H9 (cell line): Measurements from ENCODE around the gene SCN4A. TPM values are rescaled to one million over a fixed set of nuclear protein-coding genes. Genes with fewer than 3 reads are reported as not detected.

Experiments used
- DNase-seq: peaks from one replicate; pipeline ENCODE4 v3.0.0-alpha.2; 2017
- H2AFZ ChIP-seq: one replicate; pipeline ENCODE4 v1.6.1; 2013; ENCODE audit warnings: mild to moderate bottlenecking, low read length, control low read depth, moderate library complexity
- H2AK5ac ChIP-seq: 2 replicates; pipeline ENCODE4 v1.6.1; 2013; ENCODE audit warnings: low read length, control low read depth, mixed read lengths; ENCODE audit not compliant: insufficient read length
- H2BK120ac ChIP-seq: one replicate; pipeline ENCODE4 v1.6.1; 2013; ENCODE audit warnings: low read depth, mild to moderate bottlenecking, low read length, control low read depth, inconsistent platforms; ENCODE audit not compliant: poor library complexity, severe bottlenecking
- H2BK12ac ChIP-seq: 2 replicates; pipeline ENCODE4 v1.6.1; 2013; ENCODE audit warnings: low read length, control low read depth, mixed read lengths, low read depth; ENCODE audit not compliant: insufficient read length
- H2BK15ac ChIP-seq: 2 replicates; pipeline ENCODE4 v1.6.1; 2013; ENCODE audit warnings: low read depth, low read length, control low read depth
- H2BK20ac ChIP-seq: one replicate; pipeline ENCODE4 v1.6.1; 2013; ENCODE audit warnings: low read depth, mild to moderate bottlenecking, low read length, control low read depth, inconsistent platforms; ENCODE audit not compliant: poor library complexity, severe bottlenecking
- H2BK5ac ChIP-seq: 2 replicates; pipeline ENCODE4 v1.6.1; 2013; ENCODE audit warnings: low read length, control low read depth, mixed read lengths; ENCODE audit not compliant: insufficient read length
- H3K14ac ChIP-seq: 2 replicates; pipeline ENCODE4 v1.6.1; 2013; ENCODE audit warnings: low read length, control low read depth; ENCODE audit not compliant: insufficient read depth
- H3K18ac ChIP-seq: 2 replicates; pipeline ENCODE4 v1.6.1; 2013; ENCODE audit warnings: low read depth, mild to moderate bottlenecking, mixed read lengths, low read length, control low read depth; ENCODE audit not compliant: insufficient read length
- H3K23ac ChIP-seq: 2 replicates; pipeline ENCODE4 v1.6.1; 2013; ENCODE audit warnings: low read length, control low read depth, mixed read lengths, low read depth; ENCODE audit not compliant: insufficient read length
- H3K23me2 ChIP-seq: 2 replicates; pipeline ENCODE4 v1.6.1; 2013; ENCODE audit warnings: low read depth, mild to moderate bottlenecking, mixed read lengths, low read length, control low read depth; ENCODE audit not compliant: insufficient read length, poor library complexity, severe bottlenecking
- H3K27ac ChIP-seq: 2 replicates; pipeline ENCODE4 v1.5.1; 2013; ENCODE audit warnings: low read length, control low read depth, mixed read lengths, low read depth; ENCODE audit not compliant: insufficient read length
- H3K27me3 ChIP-seq: 2 replicates; pipeline ENCODE4 v1.6.1; 2013; ENCODE audit warnings: low read length, control low read depth, inconsistent platforms; ENCODE audit not compliant: insufficient read depth
- H3K4ac ChIP-seq: 2 replicates; pipeline ENCODE4 v1.6.1; 2013; ENCODE audit warnings: low read depth, mild to moderate bottlenecking, control low read depth, inconsistent platforms, low read length, moderate library complexity
- H3K4me1 ChIP-seq: 2 replicates; pipeline ENCODE4 v1.6.1; 2013; ENCODE audit warnings: low read length, control low read depth, inconsistent platforms; ENCODE audit not compliant: insufficient read depth
- H3K4me2 ChIP-seq: 2 replicates; pipeline ENCODE4 v1.6.1; 2013; ENCODE audit warnings: low read length, control low read depth, mixed read lengths; ENCODE audit not compliant: insufficient read length, insufficient read depth
- H3K56ac ChIP-seq: 2 replicates; pipeline ENCODE4 v1.6.1; 2013; ENCODE audit warnings: low read depth, mild to moderate bottlenecking, mixed read lengths, low read length, control low read depth; ENCODE audit not compliant: insufficient read length
- H3K79me1 ChIP-seq: 2 replicates; pipeline ENCODE4 v1.6.1; 2013; ENCODE audit warnings: low read depth, mild to moderate bottlenecking, moderate library complexity, low read length, control low read depth, inconsistent platforms; ENCODE audit not compliant: insufficient read depth, poor library complexity, severe bottlenecking
- H3K79me2 ChIP-seq: 2 replicates; pipeline ENCODE4 v1.6.1; 2013; ENCODE audit warnings: low read length, control low read depth, inconsistent platforms; ENCODE audit not compliant: insufficient read depth
- H3K9ac ChIP-seq: 2 replicates; pipeline ENCODE4 v1.6.1; 2013; ENCODE audit warnings: low read length, control low read depth, mixed read lengths; ENCODE audit not compliant: insufficient read length; ENCODE audit errors: extremely low read depth
- H3K9me3 ChIP-seq: one replicate; pipeline ENCODE4 v1.6.1; 2013; ENCODE audit warnings: low read depth, low read length, inconsistent platforms; ENCODE audit not compliant: control insufficient read depth
- H3T11ph ChIP-seq: one replicate; pipeline ENCODE4 v1.6.1; 2013; ENCODE audit warnings: mild to moderate bottlenecking, low read length, control low read depth, inconsistent platforms
- H4K20me1 ChIP-seq: one replicate; pipeline ENCODE4 v1.6.1; 2013; ENCODE audit not compliant: control insufficient read depth, insufficient read length, insufficient read depth
- H4K5ac ChIP-seq: 2 replicates; pipeline ENCODE4 v1.6.1; 2013; ENCODE audit warnings: low read depth, mild to moderate bottlenecking, mixed read lengths, low read length, control low read depth; ENCODE audit not compliant: insufficient read length
- H4K8ac ChIP-seq: replicated peaks from 2 replicates; pipeline ENCODE4 v1.6.1; 2013; ENCODE audit warnings: low read length, control low read depth, mixed read lengths, low read depth; ENCODE audit not compliant: insufficient read length
- H4K91ac ChIP-seq: 2 replicates; pipeline ENCODE4 v1.6.1; 2013; ENCODE audit warnings: low read depth, mild to moderate bottlenecking, moderate library complexity, mixed read lengths, low read length, control low read depth; ENCODE audit not compliant: insufficient read length
- H3K27ac Mint-ChIP-seq, 3 experiments: 2 replicates in 2 of 3; 3 replicates in 1 of 3; pipeline ENCODE4 v1.8.0; 2020 to 2021; ENCODE audit warnings: mixed read lengths in 3 of 3, mild to moderate bottlenecking in 1 of 3, moderate library complexity in 1 of 3
- H3K27me3 Mint-ChIP-seq: 2 replicates; pipeline ENCODE4 v1.8.0; 2021; ENCODE audit warnings: low read depth, mild to moderate bottlenecking, moderate library complexity, mixed read lengths
- H3K36me3 Mint-ChIP-seq, 3 experiments: 2 replicates in 2 of 3; 3 replicates in 1 of 3; pipeline ENCODE4 v1.8.0; 2020 to 2021; ENCODE audit warnings: low read depth in 3 of 3, mixed read lengths in 3 of 3; ENCODE audit not compliant: insufficient read depth in 1 of 3
- H3K4me1 Mint-ChIP-seq, 2 experiments: 2 replicates each; pipeline ENCODE4 v1.8.0; 2020; ENCODE audit warnings: mixed read lengths in 2 of 2
- H3K4me3 Mint-ChIP-seq, 2 experiments: 2 replicates in 1 of 2; 3 replicates in 1 of 2; pipeline ENCODE4 v1.8.0; 2020 to 2021; ENCODE audit warnings: mild to moderate bottlenecking in 2 of 2, mixed read lengths in 2 of 2, moderate library complexity in 1 of 2
- H3K9me3 Mint-ChIP-seq, 2 experiments: 2 replicates in 1 of 2; 3 replicates in 1 of 2; pipeline ENCODE4 v1.8.0; 2020; ENCODE audit warnings: mild to moderate bottlenecking in 2 of 2, mixed read lengths in 2 of 2, moderate library complexity in 1 of 2
- CTCF ChIP-seq: fragments of 200-600 bp; sonication (generic); conservative IDR thresholded peaks from 3 replicates; pipeline ENCODE4 v1.8.0; 2021; ENCODE audit warnings: antibody characterized with exemption, mild to moderate bottlenecking
- WGBS: extraction: QIAGEN DNeasy Blood & Tissue Kit; methylation state at CpG from one replicate; pipeline ENCODE4 v1.1.7; 2013; ENCODE audit warnings: missing lambda C conversion rate, low lambda C conversion rate, mixed read lengths; ENCODE audit not compliant: insufficient read length; ENCODE audit errors: extremely low coverage; 5-methylcytosine and 5-hydroxymethylcytosine counted together
- total RNA-seq: library from RNA; stranded (reverse); gene quantifications from 2 replicates; pipeline ENCODE4 v1.2.1, GENCODE V29; 2021

SCN4A gene
- total RNA-seq, 1 experiment from 2014 or later: 5.8 TPM

- no peak overlapping the region for H3K27ac ChIP-seq
Measured at GRCh38 chr17:63937920-63938319, 34.8 kb downstream of the SCN4A start.

More at GRCh38 chr17:63937920-63938319, 34.8 kb downstream of the SCN4A start:
- no CpG with 5 or more reads among the region's 4 CpGs for WGBS
- H2AFZ ChIP-seq: no peak overlapping the region
- H4K8ac ChIP-seq: no peak overlapping the region
- H3K4me1 Mint-ChIP-seq: peaks cover 6 to 17% of the 10 kb centered on the region in 2 experiments
- no peak overlapping the region for H3K56ac ChIP-seq
- no peaks in the 10 kb centered on the region for H3K79me1 ChIP-seq
- H3K27me3 ChIP-seq: no peaks in the 10 kb centered on the region
- H3K9me3 ChIP-seq: no peaks in the 10 kb centered on the region
- no peak overlapping the region for H2BK20ac ChIP-seq
- H2BK5ac ChIP-seq: no peak overlapping the region
- H2AK5ac ChIP-seq: no peak overlapping the region
- H3K4ac ChIP-seq: no peak overlapping the region
- H4K20me1 ChIP-seq: no peaks in the 10 kb centered on the region
- no peak overlapping the region for H4K5ac ChIP-seq
- H2BK15ac ChIP-seq: no peak overlapping the region
- no peak for TF ChIP-seq CTCF
- no peaks in the 10 kb centered on the region for H3K79me2 ChIP-seq
- no peak overlapping the region for H2BK120ac ChIP-seq
- no peak overlapping the region; a peak in 1 of 7 replicates for H3K27ac Mint-ChIP-seq
- H3K9ac ChIP-seq: no peak overlapping the region
- H3K4me1 ChIP-seq: no peaks in the 10 kb centered on the region
- H4K91ac ChIP-seq: no peak overlapping the region
- no peak overlapping the region for H3T11ph ChIP-seq
- no peak overlapping the region for H2BK12ac ChIP-seq
- no peaks in the 10 kb centered on the region for H3K9me3 Mint-ChIP-seq
- H3K23me2 ChIP-seq: no peaks in the 10 kb centered on the region
- H3K4me3 Mint-ChIP-seq: no peak overlapping the region
- H3K36me3 Mint-ChIP-seq: peaks cover 8 to 20% (median 9%) of the 10 kb centered on the region in 3 experiments; a peak in 5 of 7 replicates
- DNase-seq: no peak
- no peak overlapping the region for H3K4me2 ChIP-seq
- H3K23ac ChIP-seq: no peak overlapping the region
- peaks cover 3% of the 10 kb centered on the region for H3K27me3 Mint-ChIP-seq
- no peak overlapping the region for H3K14ac ChIP-seq
- no peak overlapping the region for H3K18ac ChIP-seq
